ENCODE measurements around the gene TUBE1. TPM values are rescaled to one million over a fixed set of nuclear protein-coding genes. Genes with fewer than 3 reads are reported as not detected.

The TUBE1 gene
- total RNA-seq, 2 experiments from 2014 or later: 28.2 to 30.8 TPM

GRCh38 chr6:112038756-112039430, 48.4 kb downstream of the TUBE1 start:
- ChIA-PET CTCF (interaction anchor here (1.4 to 4.8 kb wide), 2 partner anchors 17 to 29 kb away, joined by 4 to 30 read pairs; no protein-coding TSS in a partner anchor), POLR2A (interaction anchor here (1.7 to 6.7 kb wide), 3 partner anchors 10 to 165 kb away, joined by 8 to 62 read pairs (median 8); partner anchors contain the start of gene FYN)
- H3K9me3 Mint-ChIP-seq: no peaks in the 10 kb centered on the region
- intact Hi-C loops (cut with DNase I, micrococcal nuclease): no loop called here
- Histone ChIP-seq H3K9me3 (ENCODE audit: control insufficient read depth in 1 of 2, insufficient read depth in 1 of 2, low read length in 2 of 2) (no peaks in the 10 kb centered on the region), H3K27ac (ENCODE audit: low read depth in 1 of 2, low read length in 2 of 2) (no peak overlapping the region), H3K27me3 (ENCODE audit: control insufficient read depth in 1 of 2, insufficient read depth in 2 of 2, low read length in 2 of 2) (no peaks in the 10 kb centered on the region), H3K4me3 (ENCODE audit: low read length) (no peak overlapping the region), H3K36me3 (ENCODE audit: insufficient read depth, low read length) (no peaks in the 10 kb centered on the region), H3K4me1 (ENCODE audit: insufficient read depth, low read length) (peaks cover 24% of the 10 kb centered on the region)
- DNase-seq (no peak), ATAC-seq (ENCODE audit: poor library complexity) (no peak)
- peaks cover 7% of the 10 kb centered on the region for H3K36me3 Mint-ChIP-seq (ENCODE audit: low read depth)
- H3K27me3 Mint-ChIP-seq: no peaks in the 10 kb centered on the region
- H3K27ac Mint-ChIP-seq: peak overlapping the region; percentile 42
- H3K4me1 Mint-ChIP-seq (ENCODE audit: low read depth): peaks cover 75% of the 10 kb centered on the region
- no peak overlapping the region for H3K4me3 Mint-ChIP-seq
- TF ChIP-seq CTCF (IDR thresholded peaks at IDR 0.05): no peak

- Mint-ChIP-seq H3K4me3 (no peak overlapping the region), H3K27me3 (no peaks in the 10 kb centered on the region), H3K36me3 (ENCODE audit: low read depth) (peaks cover 4% of the 10 kb centered on the region), H3K27ac (no peak overlapping the region), H3K9me3 (no peaks in the 10 kb centered on the region), H3K4me1 (ENCODE audit: low read depth) (peaks cover 75% of the 10 kb centered on the region)
- CTCF ChIA-PET: interaction anchor here (1.4 kb wide), 1 partner anchor 17 kb away, joined by 4 read pairs; no protein-coding TSS in a partner anchor
- H3K4me1 ChIP-seq (ENCODE audit: insufficient read depth, low read length): peaks cover 28% of the 10 kb centered on the region
- no peaks in the 10 kb centered on the region for H3K9me3 ChIP-seq (ENCODE audit: control insufficient read depth in 1 of 2, insufficient read depth in 1 of 2, low read length in 2 of 2)
- H3K36me3 ChIP-seq (ENCODE audit: insufficient read depth, low read length): no peaks in the 10 kb centered on the region
- H3K4me3 ChIP-seq (ENCODE audit: low read length): no peak overlapping the region
- intact Hi-C loops (cut with DNase I, micrococcal nuclease): no loop called here
- DNase-seq (no peak), ATAC-seq (ENCODE audit: poor library complexity) (no peak)
- no peak for TF ChIP-seq CTCF (IDR thresholded peaks at IDR 0.05)
- POLR2A ChIA-PET: interaction anchor here (0.6 to 6.7 kb wide), 4 partner anchors 10 to 328 kb away, joined by 3 to 62 read pairs (median 8); partner anchors contain the start of gene FYN
- H3K27me3 ChIP-seq (ENCODE audit: control insufficient read depth in 1 of 2, insufficient read depth in 2 of 2, low read length in 2 of 2): no peaks in the 10 kb centered on the region
- H3K27ac ChIP-seq (ENCODE audit: low read depth in 1 of 2, low read length in 2 of 2): no peak overlapping the region
Measured at GRCh38 chr6:112038268-112038667, 49.0 kb downstream of the TUBE1 start.

GRCh38 chr6:112037783-112038216, 49.5 kb downstream of the TUBE1 start:
- CTCF ChIA-PET: interaction anchor here (0.6 to 1.4 kb wide), 2 partner anchors 16 to 266 kb away, joined by 4 read pairs; no protein-coding TSS in a partner anchor
- ATAC-seq (ENCODE audit: poor library complexity): peak; percentile 34
- TF ChIP-seq CTCF (IDR thresholded peaks at IDR 0.05): no peak

More at GRCh38 chr6:112037783-112038216, 49.5 kb downstream of the TUBE1 start:
- H3K9me3 ChIP-seq (ENCODE audit: control insufficient read depth in 1 of 2, insufficient read depth in 1 of 2, low read length in 2 of 2): no peaks in the 10 kb centered on the region
- no peaks in the 10 kb centered on the region for H3K27me3 ChIP-seq (ENCODE audit: control insufficient read depth in 1 of 2, insufficient read depth in 2 of 2, low read length in 2 of 2)
- intact Hi-C loops (cut with DNase I, micrococcal nuclease): no loop called here
- H3K4me3 ChIP-seq (ENCODE audit: low read length): no peak overlapping the region
- no peak overlapping the region for H3K27ac Mint-ChIP-seq
- peak overlapping the region; percentile 40 for H3K4me3 Mint-ChIP-seq
- POLR2A ChIA-PET: interaction anchor here (0.6 to 6.7 kb wide), 4 partner anchors 9 to 327 kb away, joined by 3 to 62 read pairs (median 6); partner anchors contain the start of gene FYN
- H3K4me1 Mint-ChIP-seq (ENCODE audit: low read depth): peaks cover 71% of the 10 kb centered on the region
- H3K27me3 Mint-ChIP-seq: no peaks in the 10 kb centered on the region
- H3K36me3 ChIP-seq (ENCODE audit: insufficient read depth, low read length): no peaks in the 10 kb centered on the region
- peak in 3 of 14 experiments; percentile 38 to 53 (median 42) for DNase-seq
- no peak overlapping the region for H3K27ac ChIP-seq (ENCODE audit: low read depth in 1 of 2, low read length in 2 of 2)
- peaks cover 28% of the 10 kb centered on the region for H3K4me1 ChIP-seq (ENCODE audit: insufficient read depth, low read length)
- no peaks in the 10 kb centered on the region for H3K36me3 Mint-ChIP-seq (ENCODE audit: low read depth)
- no peaks in the 10 kb centered on the region for H3K9me3 Mint-ChIP-seq
